Naive thymus-derived CD4-positive, alpha-beta T cell (primary cell): ENCODE measurements around the gene ISX. TPM values are rescaled to one million over a fixed set of nuclear protein-coding genes. Genes with fewer than 3 reads are reported as not detected.

Source experiments
- ATAC-seq: fragments of 150-1000 bp; cut with Tn5 transposase; 2 replicates; pipeline ENCODE4 v1.10.0; 2021; ENCODE audit warnings: mild to moderate bottlenecking, moderate library complexity
- CTCF ChIA-PET: fragments of 350-600 bp; sonication (Branson Sonifier 250); formaldehyde crosslinking; loops from one replicate; lab custom pipeline; 2021; ENCODE audit warnings: antibody characterized with exemption; lab: Charles Lee
- POLR2A ChIA-PET: fragments of 350-600 bp; sonication (Branson Sonifier 250); formaldehyde crosslinking; loops from one replicate; lab custom pipeline; 2021; ENCODE audit warnings: antibody characterized with exemption, inconsistent platforms; lab: Charles Lee
- DNase-seq, 9 donors: peaks; one replicate each; pipeline versions ENCODE4 v3.0.0 to v3.0.0-alpha.2; 2020 to 2022; ENCODE audit warnings: mixed read lengths in 1 of 9
- H3K27ac ChIP-seq: one replicate; pipeline ENCODE4 v1.7.0; 2013; ENCODE audit warnings: mild to moderate bottlenecking, low read depth, low read length, moderate library complexity
- H3K27me3 ChIP-seq, 2 donors: one replicate each; pipeline ENCODE4 v1.7.0; 2013; ENCODE audit warnings: low read length in 2 of 2, mild to moderate bottlenecking in 2 of 2, moderate library complexity in 2 of 2; ENCODE audit not compliant: control insufficient read depth in 2 of 2, insufficient read depth in 2 of 2
- H3K36me3 ChIP-seq, 3 experiments: 1 replicate in 2 of 3; 2 replicates in 1 of 3; pipeline ENCODE4 v1.7.0; 2013; ENCODE audit warnings: low read length in 3 of 3, mild to moderate bottlenecking in 3 of 3, moderate library complexity in 1 of 3; ENCODE audit not compliant: insufficient read depth in 3 of 3, control insufficient read depth in 2 of 3
- H3K4me1 ChIP-seq, 2 donors: one replicate each; pipeline ENCODE4 v1.7.0; 2013; ENCODE audit warnings: low read length in 2 of 2, mild to moderate bottlenecking in 2 of 2, moderate library complexity in 1 of 2; ENCODE audit not compliant: control insufficient read depth in 2 of 2, insufficient read depth in 2 of 2
- H3K4me3 ChIP-seq: 2 replicates; pipeline ENCODE4 v1.7.0; 2013; ENCODE audit warnings: mild to moderate bottlenecking, low read length
- H3K9me3 ChIP-seq, 3 experiments: 1 replicate in 2 of 3; 2 replicates in 1 of 3; pipeline ENCODE4 v1.7.0; 2013; ENCODE audit warnings: low read length in 3 of 3; ENCODE audit not compliant: control insufficient read depth in 2 of 3
- H3K27ac Mint-ChIP-seq, 9 donors: one replicate each; pipeline ENCODE4 v1.8.0; 2020 to 2022; ENCODE audit warnings: mixed read lengths in 9 of 9, mild to moderate bottlenecking in 8 of 9, moderate library complexity in 5 of 9, inconsistent platforms in 2 of 9
- H3K27me3 Mint-ChIP-seq, 5 donors: one replicate each; pipeline ENCODE4 v1.8.0; 2021 to 2022; ENCODE audit warnings: mixed read lengths in 5 of 5, mild to moderate bottlenecking in 1 of 5
- H3K36me3 Mint-ChIP-seq, 5 donors: one replicate each; pipeline ENCODE4 v1.8.0; 2020 to 2022; ENCODE audit warnings: mixed read lengths in 5 of 5, mild to moderate bottlenecking in 3 of 5, inconsistent platforms in 1 of 5
- H3K4me1 Mint-ChIP-seq, 7 donors: one replicate each; pipeline ENCODE4 v1.8.0; 2020 to 2022; ENCODE audit warnings: mixed read lengths in 7 of 7, mild to moderate bottlenecking in 3 of 7, inconsistent platforms in 1 of 7
- H3K4me3 Mint-ChIP-seq, 10 donors: one replicate each; pipeline ENCODE4 v1.8.0; 2020 to 2022; ENCODE audit warnings: mild to moderate bottlenecking in 10 of 10, mixed read lengths in 10 of 10, moderate library complexity in 6 of 10, inconsistent platforms in 2 of 10
- H3K9me3 Mint-ChIP-seq, 11 donors: one replicate each; pipeline ENCODE4 v1.8.0; 2020 to 2022; ENCODE audit warnings: mixed read lengths in 11 of 11, mild to moderate bottlenecking in 4 of 11, inconsistent platforms in 1 of 11, moderate library complexity in 1 of 11
- intact Hi-C, 2 donors: fragments of 100-400 bp; cut with micrococcal nuclease; formaldehyde crosslinking; loops; one replicate each; pipeline ENCODE4 v1.15.1; 2023
- polyA plus RNA-seq, 2 donors: library from polyadenylated mRNA; unstranded; fragments of 300-500 nt; fragmentation: Illumina TruSeq; gene quantifications; one replicate each; pipeline ENCODE4 v1.2.3, GENCODE V29; 2021
- total RNA-seq, 6 experiments: library from RNA in 5 of 6; stranded (reverse) in 5 of 6; gene quantifications; 1 replicate in 5 of 6; 2 replicates in 1 of 6; pipeline ENCODE4 v1.2.3 and lab custom pipeline; 2021 to 2026

The ISX gene
- total and polyA plus RNA-seq, 7 experiments from 2014 or later: not detected

GRCh38 chr22:35111244-35111643, 45.3 kb downstream of the ISX start:
- no peak overlapping the region for H3K4me3 Mint-ChIP-seq
- H3K4me1 Mint-ChIP-seq: no peaks in the 10 kb centered on the region
- Histone ChIP-seq H3K27ac (no peak overlapping the region), H3K27me3 (no peaks in the 10 kb centered on the region), H3K4me1 (no peaks in the 10 kb centered on the region), H3K36me3 (no peaks in the 10 kb centered on the region), H3K9me3 (no peaks in the 10 kb centered on the region), H3K4me3 (no peak overlapping the region)
- ATAC-seq: no peak
- CTCF ChIA-PET: no interaction called here
- intact Hi-C loops: no loop called here
- peaks cover 0 to 18% (median 2%) of the 10 kb centered on the region in 11 donors for H3K9me3 Mint-ChIP-seq
- peaks cover 0 to 4% (median 0%) of the 10 kb centered on the region in 5 donors for H3K36me3 Mint-ChIP-seq
- DNase-seq: no peak
- peaks cover 0 to 33% (median 24%) of the 10 kb centered on the region in 5 donors for H3K27me3 Mint-ChIP-seq
- POLR2A ChIA-PET: no interaction called here
- no peak overlapping the region for H3K27ac Mint-ChIP-seq

DNA sequence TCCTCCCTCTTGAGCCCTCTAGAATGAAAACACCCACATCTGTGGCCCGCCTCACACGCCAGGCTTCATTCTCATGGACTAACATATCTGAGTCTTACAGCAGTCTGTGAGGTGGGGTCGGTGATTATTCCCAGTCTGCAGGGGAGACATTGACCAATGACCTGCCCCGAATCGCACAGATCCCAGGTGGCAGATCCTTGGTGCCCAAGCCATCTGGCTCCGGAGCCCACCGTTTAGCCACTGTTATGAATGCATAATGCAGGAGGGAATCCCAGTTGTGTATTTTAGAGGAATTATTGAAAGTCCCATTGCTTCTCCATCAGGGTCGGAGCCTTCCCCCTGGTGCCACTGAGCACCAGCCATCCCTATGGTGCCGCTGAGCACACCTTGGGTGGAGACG, 47.4 kb downstream of the ISX start:
- peaks cover 0 to 24% (median 15%) of the 10 kb centered on the region in 5 donors for H3K27me3 Mint-ChIP-seq
- no peak for DNase-seq
- H3K36me3 ChIP-seq: no peaks in the 10 kb centered on the region
- CTCF ChIA-PET: no interaction called here
- no peaks in the 10 kb centered on the region for H3K27me3 ChIP-seq
- no peak overlapping the region for H3K27ac ChIP-seq
- no peaks in the 10 kb centered on the region for H3K4me1 Mint-ChIP-seq
- no peak overlapping the region for H3K27ac Mint-ChIP-seq
- no peak for ATAC-seq
- peaks cover 0 to 2% (median 0%) of the 10 kb centered on the region in 5 donors for H3K36me3 Mint-ChIP-seq
- H3K4me1 ChIP-seq: no peaks in the 10 kb centered on the region
- peaks cover 0 to 7% (median 2%) of the 10 kb centered on the region in 11 donors for H3K9me3 Mint-ChIP-seq
- POLR2A ChIA-PET: no interaction called here
- intact Hi-C loops: no loop called here
- no peaks in the 10 kb centered on the region for H3K9me3 ChIP-seq
- H3K4me3 ChIP-seq: no peak overlapping the region
- no peak overlapping the region for H3K4me3 Mint-ChIP-seq

GRCh38 chr22:35114131-35114980, 48.4 kb downstream of the ISX start:
- ATAC-seq: no peak
- no peaks in the 10 kb centered on the region for H3K36me3 ChIP-seq
- intact Hi-C loops: no loop called here

GRCh38 chr22:35115515-35115914, 49.6 kb downstream of the ISX start:
- no peaks in the 10 kb centered on the region for H3K9me3 ChIP-seq
- H3K4me3 ChIP-seq: no peak overlapping the region
- H3K27me3 Mint-ChIP-seq: peaks cover 0 to 13% (median 2%) of the 10 kb centered on the region in 5 donors
- no peak overlapping the region for H3K27ac ChIP-seq
- intact Hi-C loops: no loop called here
- H3K36me3 Mint-ChIP-seq: no peaks in the 10 kb centered on the region
- H3K36me3 ChIP-seq: no peaks in the 10 kb centered on the region
- no peak for ATAC-seq
- H3K27ac Mint-ChIP-seq: no peak overlapping the region
- ChIA-PET POLR2A (no interaction called here), CTCF (no interaction called here)
- H3K4me1 ChIP-seq: no peaks in the 10 kb centered on the region
- H3K9me3 Mint-ChIP-seq: no peaks in the 10 kb centered on the region
- no peak for DNase-seq
- no peaks in the 10 kb centered on the region for H3K4me1 Mint-ChIP-seq
- H3K4me3 Mint-ChIP-seq: no peak overlapping the region
- no peaks in the 10 kb centered on the region for H3K27me3 ChIP-seq

More at GRCh38 chr22:35114131-35114980, 48.4 kb downstream of the ISX start:
- no peak overlapping the region for H3K4me3 Mint-ChIP-seq
- H3K27ac Mint-ChIP-seq: no peak overlapping the region
- Histone ChIP-seq H3K4me1 (no peaks in the 10 kb centered on the region), H3K27ac (no peak overlapping the region), H3K27me3 (no peaks in the 10 kb centered on the region), H3K4me3 (no peak overlapping the region), H3K9me3 (no peaks in the 10 kb centered on the region)
- no peak for DNase-seq
- POLR2A ChIA-PET: no interaction called here
- H3K36me3 Mint-ChIP-seq: no peaks in the 10 kb centered on the region
- H3K27me3 Mint-ChIP-seq: peaks cover 0 to 15% (median 9%) of the 10 kb centered on the region in 5 donors
- H3K4me1 Mint-ChIP-seq: no peaks in the 10 kb centered on the region
- CTCF ChIA-PET: no interaction called here
- H3K9me3 Mint-ChIP-seq: no peaks in the 10 kb centered on the region

DNA sequence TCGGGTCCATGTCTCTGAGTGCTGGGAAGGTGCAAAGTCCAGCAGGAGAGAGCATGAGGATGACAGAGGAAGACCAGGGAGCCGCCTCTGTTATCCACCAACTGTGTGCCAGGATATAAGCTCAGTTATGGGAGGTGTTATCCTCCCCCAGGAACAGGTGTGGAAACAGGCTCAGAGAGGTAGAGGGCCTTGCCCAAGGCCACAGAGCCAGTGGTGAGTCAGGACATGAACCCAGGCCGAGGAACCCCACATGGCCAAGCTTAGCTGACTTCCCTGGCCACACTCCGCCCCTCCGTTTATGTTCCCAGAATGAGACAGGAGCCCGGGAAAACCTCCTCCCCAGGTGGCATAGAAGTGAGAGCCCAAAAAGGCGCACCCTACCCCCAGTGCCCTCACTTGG, 50.3 kb downstream of the ISX start:
- Mint-ChIP-seq H3K4me1 (no peaks in the 10 kb centered on the region), H3K4me3 (no peak overlapping the region), H3K27me3 (peaks cover 0 to 13% (median 0%) of the 10 kb centered on the region in 5 donors), H3K9me3 (no peaks in the 10 kb centered on the region), H3K36me3 (no peaks in the 10 kb centered on the region), H3K27ac (no peak overlapping the region)
- H3K27me3 ChIP-seq: no peaks in the 10 kb centered on the region
- no peaks in the 10 kb centered on the region for H3K36me3 ChIP-seq
- ChIA-PET CTCF (no interaction called here), POLR2A (no interaction called here)
- no peak for ATAC-seq
- H3K4me3 ChIP-seq: no peak overlapping the region
- no peak overlapping the region for H3K27ac ChIP-seq
- H3K9me3 ChIP-seq: no peaks in the 10 kb centered on the region
- H3K4me1 ChIP-seq: no peaks in the 10 kb centered on the region
- intact Hi-C loops: no loop called here
- DNase-seq: no peak

GRCh38 chr22:35116817-35117216, 50.9 kb downstream of the ISX start:
- Mint-ChIP-seq H3K36me3 (no peaks in the 10 kb centered on the region), H3K4me1 (no peaks in the 10 kb centered on the region), H3K9me3 (no peaks in the 10 kb centered on the region), H3K4me3 (no peak overlapping the region), H3K27me3 (peaks cover 0 to 13% (median 0%) of the 10 kb centered on the region in 5 donors), H3K27ac (no peak overlapping the region)
- DNase-seq: no peak
- H3K27me3 ChIP-seq: no peaks in the 10 kb centered on the region
- no peak overlapping the region for H3K27ac ChIP-seq
- ATAC-seq: no peak
- H3K4me3 ChIP-seq: no peak overlapping the region
- H3K36me3 ChIP-seq: no peaks in the 10 kb centered on the region
- ChIA-PET CTCF (no interaction called here), POLR2A (no interaction called here)
- no peaks in the 10 kb centered on the region for H3K4me1 ChIP-seq
- H3K9me3 ChIP-seq: no peaks in the 10 kb centered on the region
- intact Hi-C loops: no loop called here

- Mint-ChIP-seq H3K36me3 (no peaks in the 10 kb centered on the region), H3K9me3 (no peaks in the 10 kb centered on the region), H3K27ac (no peak overlapping the region), H3K4me1 (no peaks in the 10 kb centered on the region), H3K27me3 (peaks cover 0 to 15% (median 6%) of the 10 kb centered on the region in 5 donors), H3K4me3 (no peak overlapping the region)
- intact Hi-C loops: no loop called here
- Histone ChIP-seq H3K36me3 (no peaks in the 10 kb centered on the region), H3K9me3 (no peaks in the 10 kb centered on the region), H3K27ac (no peak overlapping the region), H3K27me3 (no peaks in the 10 kb centered on the region), H3K4me3 (no peak overlapping the region), H3K4me1 (no peaks in the 10 kb centered on the region)
- ChIA-PET CTCF (no interaction called here), POLR2A (no interaction called here)
- no peak for ATAC-seq
- DNase-seq: no peak
These were observed 53.5 kb downstream of the ISX start for GRCh38 chr22:35119494-35119893.
